Measurements from ENCODE around the gene MGRN1. TPM values are rescaled to one million over a fixed set of nuclear protein-coding genes. Genes with fewer than 3 reads are reported as not detected.

MGRN1 gene
- total RNA-seq, 1 experiment from 2014 or later, result 61.3 TPM

- Mint-ChIP-seq H3K36me3 (ENCODE audit: insufficient read depth, unreplicated experiment) (peaks cover 64% of the 10 kb centered on the region), H3K27me3 (ENCODE audit: insufficient read depth, unreplicated experiment) (no peaks in the 10 kb centered on the region), H3K4me3 (ENCODE audit: unreplicated experiment) (no peak overlapping the region), H3K9me3 (ENCODE audit: unreplicated experiment) (no peaks in the 10 kb centered on the region), H3K4me1 (ENCODE audit: insufficient read depth, unreplicated experiment) (no peaks in the 10 kb centered on the region), H3K27ac (ENCODE audit: low read depth, unreplicated experiment) (no peak overlapping the region)
- no peak for TF ChIP-seq CTCF (IDR thresholded peaks at IDR 0.05; ENCODE audit: unreplicated experiment)
- DNase-seq (ENCODE audit: unreplicated experiment), result no peak
- POLR2A ChIA-PET, result interaction anchor here (0.8 kb wide), 1 partner anchor 24 kb away, joined by 4 read pairs; no protein-coding TSS in a partner anchor
- intact Hi-C loops (cut with micrococcal nuclease), result no loop called here
- CTCF ChIA-PET, result interaction anchor here (0.6 to 0.7 kb wide), 2 partner anchors 41 to 246 kb away, joined by 3 read pairs; partner anchors contain the start of gene UBALD1
- BruUV-seq (replicated peaks), result no TSS peak
Observed at GRCh38 chr16:4656221-4656620, 31.6 kb downstream of the MGRN1 start.

- no TSS peak for BruUV-seq (replicated peaks)
- DNase-seq (ENCODE audit: unreplicated experiment), result no peak
- Mint-ChIP-seq H3K27ac (ENCODE audit: low read depth, unreplicated experiment) (no peak overlapping the region), H3K27me3 (ENCODE audit: insufficient read depth, unreplicated experiment) (no peaks in the 10 kb centered on the region), H3K36me3 (ENCODE audit: insufficient read depth, unreplicated experiment) (peaks cover 58% of the 10 kb centered on the region), H3K4me1 (ENCODE audit: insufficient read depth, unreplicated experiment) (no peaks in the 10 kb centered on the region), H3K4me3 (ENCODE audit: unreplicated experiment) (no peak overlapping the region), H3K9me3 (ENCODE audit: unreplicated experiment) (no peaks in the 10 kb centered on the region)
- POLR2A ChIA-PET, result interaction anchor here (0.8 kb wide), 1 partner anchor 23 kb away, joined by 4 read pairs; no protein-coding TSS in a partner anchor
- intact Hi-C loops (cut with micrococcal nuclease), result no loop called here
- TF ChIP-seq CTCF (IDR thresholded peaks at IDR 0.05; ENCODE audit: unreplicated experiment), result no peak
- CTCF ChIA-PET, result interaction anchor here (0.6 to 0.7 kb wide), 3 partner anchors 42 to 653 kb away, joined by 3 read pairs; partner anchors contain the start of gene UBALD1
Observed at GRCh38 chr16:4656695-4657686, 32.4 kb downstream of the MGRN1 start.

GRCh38 chr16:4659363-4660353 is 35.0 kb downstream of the MGRN1 start:
- no peak for DNase-seq (ENCODE audit: unreplicated experiment)
- no peak for TF ChIP-seq CTCF (IDR thresholded peaks at IDR 0.05; ENCODE audit: unreplicated experiment)
- CTCF ChIA-PET, result interaction anchor here (2.2 kb wide), 1 partner anchor 10 kb away, joined by 8 read pairs; no protein-coding TSS in a partner anchor
- no peak overlapping the region for H3K27ac Mint-ChIP-seq (ENCODE audit: low read depth, unreplicated experiment)
- no peak overlapping the region for H3K4me3 Mint-ChIP-seq (ENCODE audit: unreplicated experiment)
- POLR2A ChIA-PET, result no interaction called here
- H3K9me3 Mint-ChIP-seq (ENCODE audit: unreplicated experiment), result no peaks in the 10 kb centered on the region
- H3K27me3 Mint-ChIP-seq (ENCODE audit: insufficient read depth, unreplicated experiment), result no peaks in the 10 kb centered on the region
- peaks cover 10% of the 10 kb centered on the region for H3K4me1 Mint-ChIP-seq (ENCODE audit: insufficient read depth, unreplicated experiment)
- intact Hi-C loops (cut with micrococcal nuclease), result no loop called here
- peaks cover 45% of the 10 kb centered on the region for H3K36me3 Mint-ChIP-seq (ENCODE audit: insufficient read depth, unreplicated experiment)
- BruUV-seq (replicated peaks), result no TSS peak

All from MCF 10A (cell line).